CD4-positive, alpha-beta T cell (primary cell): ENCODE results near the gene FOLH1. TPM values are rescaled to one million over a fixed set of nuclear protein-coding genes. Genes with fewer than 3 reads are reported as not detected.
"Not testable (repeated sequence)": the region's sequence is repeated elsewhere in the genome, so short reads cannot be mapped to it uniquely, and the experiment has no call there.

Experiments used
- ATAC-seq: fragments of 200-7000 bp; cut with Tn5 transposase; one replicate; pipeline ENCODE4 v1.10.0; 2022; ENCODE audit warnings: mild to moderate bottlenecking; ENCODE audit not compliant: poor library complexity
- CTCF ChIA-PET: fragments of 350-600 bp; sonication (Branson Sonifier 250); formaldehyde crosslinking; loops from one replicate; lab custom pipeline; 2021; ENCODE audit warnings: antibody characterized with exemption, inconsistent platforms; lab: Charles Lee
- POLR2A ChIA-PET: fragments of 350-600 bp; sonication (Branson Sonifier 250); formaldehyde crosslinking; loops from one replicate; lab custom pipeline; 2021; ENCODE audit warnings: antibody characterized with exemption, inconsistent platforms; lab: Charles Lee
- DNase-seq, 14 experiments: peaks; one replicate each; pipeline ENCODE4 v3.0.0-alpha.2; 2013 to 2020; ENCODE audit warnings: mixed read lengths in 2 of 14
- H3K27ac ChIP-seq, 2 donors: one replicate each; pipeline versions ENCODE4 v1.5.1 to v1.7.0; 2013; ENCODE audit warnings: low read length in 2 of 2, low read depth in 1 of 2, mild to moderate bottlenecking in 1 of 2
- H3K27me3 ChIP-seq, 2 experiments: 1 replicate in 1 of 2; 2 replicates in 1 of 2; pipeline versions ENCODE4 v1.6.1 to v1.7.0; 2013; ENCODE audit warnings: low read length in 2 of 2, control low read depth in 1 of 2, mild to moderate bottlenecking in 1 of 2, moderate library complexity in 1 of 2; ENCODE audit not compliant: insufficient read depth in 2 of 2, control insufficient read depth in 1 of 2
- H3K36me3 ChIP-seq: one replicate; pipeline ENCODE4 v1.6.1; 2013; ENCODE audit warnings: low read length, control low read depth; ENCODE audit not compliant: insufficient read depth
- H3K4me1 ChIP-seq: one replicate; pipeline ENCODE4 v1.6.1; 2013; ENCODE audit warnings: low read length, control low read depth; ENCODE audit not compliant: insufficient read depth
- H3K4me3 ChIP-seq: one replicate; pipeline ENCODE4 v1.5.1; 2013; ENCODE audit warnings: mild to moderate bottlenecking, low read length, moderate library complexity
- H3K9me3 ChIP-seq, 2 experiments: 1 replicate in 1 of 2; 2 replicates in 1 of 2; pipeline versions ENCODE4 v1.6.1 to v1.7.0; 2013; ENCODE audit warnings: low read length in 2 of 2, mild to moderate bottlenecking in 2 of 2, control low read depth in 1 of 2, moderate library complexity in 1 of 2; ENCODE audit not compliant: control insufficient read depth in 1 of 2, insufficient read depth in 1 of 2
- H3K27ac Mint-ChIP-seq: one replicate; pipeline ENCODE4 v1.8.0; 2020; ENCODE audit warnings: mixed read lengths
- H3K27me3 Mint-ChIP-seq: one replicate; pipeline ENCODE4 v1.8.0; 2021; ENCODE audit warnings: mixed read lengths
- H3K36me3 Mint-ChIP-seq: one replicate; pipeline ENCODE4 v1.8.0; 2021; ENCODE audit warnings: low read depth, mixed read lengths
- H3K4me1 Mint-ChIP-seq: one replicate; pipeline ENCODE4 v1.8.0; 2021; ENCODE audit warnings: low read depth, mixed read lengths
- H3K4me3 Mint-ChIP-seq: one replicate; pipeline ENCODE4 v1.8.0; 2020; ENCODE audit warnings: mild to moderate bottlenecking, mixed read lengths
- H3K9me3 Mint-ChIP-seq: one replicate; pipeline ENCODE4 v1.8.0; 2020; ENCODE audit warnings: mixed read lengths
- intact Hi-C, 2 experiments: fragments of 100-400 bp; cut with DNase I in 1 of 2; cut with micrococcal nuclease in 1 of 2; formaldehyde crosslinking; loops; one replicate each; pipeline versions ENCODE4 v1.15.1 to v1.9.0; 2023 to 2025; cut with DNase I, micrococcal nuclease
- total RNA-seq, 174 experiments: library from RNA in 2 of 174; stranded (reverse) in 2 of 174; gene quantifications; one replicate each; pipeline ENCODE4 v1.2.3 and lab custom pipeline; 2021 to 2026
- TF ChIP-seq, protein P1 (sequence below): fragments of 200-600 bp; IDR thresholded peaks from one replicate; pipeline ENCODE4 v1.8.0; 2022; ENCODE audit warnings: antibody characterized with exemption, mild to moderate bottlenecking

The FOLH1 gene
- total RNA-seq, 2 experiments from 2014 or later, result not detected

DNA sequence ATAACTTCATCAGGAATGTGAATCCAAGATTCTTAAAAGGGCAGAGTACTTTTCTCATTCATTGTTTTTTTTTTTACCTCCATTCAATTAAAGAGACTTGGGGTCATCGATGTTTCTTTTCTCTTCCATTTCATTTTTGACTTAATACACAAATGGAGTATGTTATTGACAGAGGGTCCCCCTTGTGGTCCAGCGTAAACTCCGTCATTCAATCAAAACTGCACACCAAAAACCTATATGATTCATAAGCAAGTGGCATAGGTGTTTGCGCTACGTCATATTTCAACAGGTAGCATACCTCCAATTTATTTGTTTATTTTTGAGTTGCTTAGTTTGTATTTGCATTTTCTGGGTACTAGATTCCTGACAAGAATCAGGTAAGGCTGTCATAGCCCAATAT, 12.7 kb upstream of the FOLH1 start:
- no peaks in the 10 kb centered on the region for H3K36me3 Mint-ChIP-seq
- no peak overlapping the region for H3K27ac ChIP-seq
- H3K9me3 Mint-ChIP-seq, result peaks cover 6% of the 10 kb centered on the region
- no peaks in the 10 kb centered on the region for H3K4me1 ChIP-seq
- no peak for ATAC-seq
- ChIA-PET POLR2A (no interaction called here), CTCF (no interaction called here)
- TF ChIP-seq, protein P1, sequence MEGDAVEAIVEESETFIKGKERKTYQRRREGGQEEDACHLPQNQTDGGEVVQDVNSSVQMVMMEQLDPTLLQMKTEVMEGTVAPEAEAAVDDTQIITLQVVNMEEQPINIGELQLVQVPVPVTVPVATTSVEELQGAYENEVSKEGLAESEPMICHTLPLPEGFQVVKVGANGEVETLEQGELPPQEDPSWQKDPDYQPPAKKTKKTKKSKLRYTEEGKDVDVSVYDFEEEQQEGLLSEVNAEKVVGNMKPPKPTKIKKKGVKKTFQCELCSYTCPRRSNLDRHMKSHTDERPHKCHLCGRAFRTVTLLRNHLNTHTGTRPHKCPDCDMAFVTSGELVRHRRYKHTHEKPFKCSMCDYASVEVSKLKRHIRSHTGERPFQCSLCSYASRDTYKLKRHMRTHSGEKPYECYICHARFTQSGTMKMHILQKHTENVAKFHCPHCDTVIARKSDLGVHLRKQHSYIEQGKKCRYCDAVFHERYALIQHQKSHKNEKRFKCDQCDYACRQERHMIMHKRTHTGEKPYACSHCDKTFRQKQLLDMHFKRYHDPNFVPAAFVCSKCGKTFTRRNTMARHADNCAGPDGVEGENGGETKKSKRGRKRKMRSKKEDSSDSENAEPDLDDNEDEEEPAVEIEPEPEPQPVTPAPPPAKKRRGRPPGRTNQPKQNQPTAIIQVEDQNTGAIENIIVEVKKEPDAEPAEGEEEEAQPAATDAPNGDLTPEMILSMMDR, result no peak
- H3K4me3 ChIP-seq, result no peak overlapping the region
- H3K4me3 Mint-ChIP-seq, result no peak overlapping the region
- no peak overlapping the region for H3K27ac Mint-ChIP-seq
- no peak for DNase-seq
- no peaks in the 10 kb centered on the region for H3K4me1 Mint-ChIP-seq
- no peaks in the 10 kb centered on the region for H3K27me3 ChIP-seq
- no peaks in the 10 kb centered on the region for H3K27me3 Mint-ChIP-seq
- no peaks in the 10 kb centered on the region for H3K9me3 ChIP-seq
- intact Hi-C loops, result no loop called here
- no peaks in the 10 kb centered on the region for H3K36me3 ChIP-seq

DNA sequence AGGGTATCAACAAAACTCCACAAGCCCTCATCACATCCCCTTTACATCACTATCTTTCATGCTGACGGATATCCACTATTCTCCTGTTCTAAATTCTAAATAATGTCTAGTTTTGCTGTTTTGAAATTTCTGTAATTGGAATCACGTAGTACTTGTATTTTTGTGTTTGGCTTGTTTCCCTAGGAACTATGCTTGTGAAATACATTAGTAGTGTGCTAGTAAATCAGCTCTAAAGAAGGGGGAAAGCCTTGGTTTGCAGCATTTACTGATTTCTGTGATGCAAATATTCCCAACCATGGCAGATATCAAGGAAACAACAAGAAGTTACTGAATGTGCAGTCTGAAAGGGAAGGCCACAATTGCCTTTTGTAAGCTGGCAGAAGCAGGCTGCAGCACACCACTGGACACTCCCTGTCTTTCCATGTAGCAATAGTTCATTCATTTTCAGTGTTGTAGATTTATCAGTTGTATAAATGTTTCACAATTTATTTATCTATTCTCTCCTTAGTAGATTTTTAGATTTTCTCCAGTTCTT, 4.7 kb upstream of the FOLH1 start:
- no peak for DNase-seq
- Histone ChIP-seq H3K27ac (no peak overlapping the region), H3K4me1 (no peaks in the 10 kb centered on the region), H3K4me3 (no peak overlapping the region), H3K36me3 (no peaks in the 10 kb centered on the region), H3K27me3 (peaks cover 7 to 8% of the 10 kb centered on the region in 2 experiments), H3K9me3 (peaks cover 0 to 8% of the 10 kb centered on the region in 2 experiments)
- ATAC-seq, result no peak
- H3K27ac Mint-ChIP-seq, result no peak overlapping the region
- TF ChIP-seq, protein P1, result no peak
- CTCF ChIA-PET, result no interaction called here
- H3K27me3 Mint-ChIP-seq, result peaks cover 9% of the 10 kb centered on the region
- POLR2A ChIA-PET, result no interaction called here
- H3K36me3 Mint-ChIP-seq, result no peaks in the 10 kb centered on the region
- H3K4me3 Mint-ChIP-seq, result no peak overlapping the region
- intact Hi-C loops, result no loop called here
- no peaks in the 10 kb centered on the region for H3K4me1 Mint-ChIP-seq
- H3K9me3 Mint-ChIP-seq, result peaks cover 8% of the 10 kb centered on the region

DNA sequence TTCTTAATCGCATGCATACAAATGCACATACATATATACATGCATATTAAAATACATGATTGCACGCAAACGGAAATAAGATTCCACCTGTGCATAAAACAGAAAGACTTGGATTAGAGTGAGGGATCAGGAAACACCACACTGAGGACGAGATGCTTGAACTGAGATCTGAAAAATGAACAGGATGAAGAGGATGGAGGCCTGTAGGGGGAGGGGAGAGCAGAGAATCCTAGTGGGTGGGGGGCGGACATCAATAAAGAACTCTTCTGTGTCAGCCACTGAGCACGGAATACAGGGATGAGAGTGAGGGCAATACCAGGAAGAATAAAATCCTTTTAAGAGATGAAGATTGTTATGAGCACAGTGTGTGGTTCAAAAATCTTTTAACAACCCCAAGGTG, 1.4 kb downstream of the FOLH1 start:
- H3K36me3 Mint-ChIP-seq, H3K4me3 ChIP-seq, H3K9me3 Mint-ChIP-seq, H3K27ac ChIP-seq, DNase-seq, H3K4me1 ChIP-seq, CTCF ChIA-PET, H3K4me1 Mint-ChIP-seq, H3K27ac Mint-ChIP-seq, ATAC-seq, POLR2A ChIA-PET, H3K36me3 ChIP-seq, intact Hi-C loops, H3K9me3 ChIP-seq, H3K4me3 Mint-ChIP-seq: not testable (repeated sequence)
- peaks cover 14% of the 10 kb centered on the region for H3K27me3 Mint-ChIP-seq
- H3K27me3 ChIP-seq, result peaks cover 8 to 10% of the 10 kb centered on the region in 2 experiments
